Ectodermal cell (in vitro differentiated cells): ENCODE measurements around the gene CTNNA2.

Experiments
- H3K27ac ChIP-seq: 2 replicates; pipeline ENCODE4 v1.7.0; 2013; ENCODE audit warnings: mild to moderate bottlenecking, low read depth, low read length; ENCODE audit not compliant: insufficient read depth, poor library complexity, severe bottlenecking
- H3K27me3 ChIP-seq: 2 replicates; pipeline ENCODE4 v1.7.0; 2013; ENCODE audit warnings: mild to moderate bottlenecking, low read length; ENCODE audit not compliant: insufficient read depth, control insufficient read depth, poor library complexity, severe bottlenecking
- H3K36me3 ChIP-seq: one replicate; pipeline ENCODE4 v1.7.0; 2013; ENCODE audit warnings: low read length; ENCODE audit not compliant: control insufficient read depth, insufficient read depth
- H3K4me1 ChIP-seq: one replicate; pipeline ENCODE4 v1.7.0; 2013; ENCODE audit warnings: low read length; ENCODE audit not compliant: control insufficient read depth, insufficient read depth
- H3K4me3 ChIP-seq: 2 replicates; pipeline ENCODE4 v1.7.0; 2013; ENCODE audit warnings: low read depth, low read length, control low read depth; ENCODE audit not compliant: insufficient read depth
- H3K9me3 ChIP-seq: 2 replicates; pipeline ENCODE4 v1.7.0; 2013; ENCODE audit warnings: mild to moderate bottlenecking, low read length, moderate library complexity; ENCODE audit not compliant: control insufficient read depth
- WGBS, 2 experiments: methylation state at CpG; one replicate each; pipeline ENCODE4 v1.1.7; 2013; ENCODE audit warnings: missing lambda C conversion rate in 2 of 2; 5-methylcytosine and 5-hydroxymethylcytosine counted together

CTNNA2 gene

DNA sequence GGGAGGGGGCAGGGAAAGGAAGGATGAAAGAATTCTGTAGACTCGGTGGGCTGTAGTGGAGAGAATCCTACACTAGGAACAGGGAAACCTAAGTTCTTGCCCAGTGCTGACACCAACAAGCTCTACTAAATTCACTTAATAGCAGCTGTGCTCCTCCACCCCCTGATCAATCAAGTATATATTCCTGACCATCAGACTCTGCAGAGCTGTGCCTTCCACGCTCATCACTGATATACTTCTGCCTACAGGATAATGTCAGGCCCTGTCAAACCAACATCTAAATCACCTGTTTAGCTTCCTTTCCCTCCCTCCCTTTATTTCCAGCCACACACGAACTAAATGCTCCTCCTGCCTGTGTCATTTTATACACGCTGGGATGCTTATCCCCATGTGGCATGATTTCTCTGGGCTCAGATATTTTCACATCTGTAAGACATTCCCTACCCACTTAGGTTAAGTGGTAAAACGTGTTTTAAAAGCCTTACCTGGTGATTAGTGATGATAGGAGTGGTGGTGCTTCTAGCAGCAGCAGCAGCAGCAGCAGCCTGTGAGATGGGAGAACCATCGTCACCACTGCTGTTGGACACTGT lies 489.8 kb downstream of the CTNNA2 start:
- no peak overlapping the region for H3K27ac ChIP-seq
- 86 to 93% methylated on average over 6 of the region's 6 CpGs for WGBS, 2 experiments

DNA sequence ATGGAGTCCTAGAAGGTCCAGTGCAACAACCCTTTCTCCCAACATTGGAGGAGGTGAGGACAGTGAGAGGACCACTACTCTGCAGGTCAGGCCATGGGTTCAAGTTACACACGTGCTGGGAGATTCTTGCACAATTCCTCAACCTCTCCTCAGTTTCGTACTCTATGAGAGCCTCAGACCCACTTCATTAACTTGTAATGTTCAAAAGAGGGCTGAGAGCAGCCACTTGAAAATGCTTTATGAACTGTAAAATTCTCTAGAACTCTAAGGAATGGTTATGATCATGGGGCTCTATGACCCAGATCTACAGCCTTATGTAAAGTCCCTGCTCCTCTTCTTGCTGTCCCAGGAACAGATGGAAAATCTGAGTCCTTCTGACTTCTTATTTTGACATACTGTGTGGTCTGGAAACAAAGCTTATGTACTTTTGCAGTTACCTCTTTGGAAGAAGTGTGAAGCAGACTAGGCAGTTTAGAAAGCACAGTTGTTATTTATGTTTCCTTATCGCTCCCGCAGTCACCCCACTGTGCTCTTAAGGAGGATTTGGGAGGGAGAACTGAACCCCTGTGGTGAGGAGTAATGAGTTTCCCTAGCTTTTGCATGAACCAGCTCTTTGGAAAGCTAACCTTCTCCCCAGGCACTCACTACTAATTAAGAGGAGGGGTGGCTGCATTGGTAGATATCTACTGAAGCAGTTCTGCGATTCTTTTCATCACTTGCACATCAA lies 495.1 kb downstream of the CTNNA2 start:
- Histone ChIP-seq H3K4me3 (no peak overlapping the region), H3K27me3 (no peaks in the 10 kb centered on the region), H3K4me1 (no peaks in the 10 kb centered on the region), H3K9me3 (no peaks in the 10 kb centered on the region), H3K27ac (no peak overlapping the region), H3K36me3 (no peaks in the 10 kb centered on the region)
- WGBS, 2 experiments = 20 to 23% methylated on average over 5 of the region's 5 CpGs

More for the DNA sequence above, 489.8 kb downstream of the CTNNA2 start:
- Histone ChIP-seq H3K4me1 (no peaks in the 10 kb centered on the region), H3K9me3 (no peaks in the 10 kb centered on the region), H3K36me3 (no peaks in the 10 kb centered on the region), H3K4me3 (no peak overlapping the region), H3K27me3 (no peaks in the 10 kb centered on the region)

DNA sequence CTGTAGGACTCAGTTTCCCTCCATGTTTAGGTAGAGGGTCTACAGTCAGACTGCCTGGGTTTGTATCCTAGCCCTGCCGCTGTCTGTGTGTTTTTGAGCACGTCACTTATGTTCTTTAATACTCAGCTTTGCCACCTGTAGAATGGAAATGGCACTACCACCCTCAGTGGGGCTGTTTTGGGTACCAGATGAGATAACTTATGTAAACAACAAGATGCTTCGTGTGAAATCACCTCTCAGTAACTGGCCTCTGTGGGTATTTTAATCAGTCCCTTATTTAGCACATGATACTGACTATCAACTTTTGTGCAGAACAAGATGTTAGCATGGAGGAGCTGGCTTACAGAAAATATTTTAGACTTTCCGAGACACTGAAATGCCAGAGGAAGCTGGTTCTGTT lies 495.7 kb downstream of the CTNNA2 start:
- H3K27me3 ChIP-seq = no peaks in the 10 kb centered on the region
- no peak overlapping the region for H3K4me3 ChIP-seq

DNA sequence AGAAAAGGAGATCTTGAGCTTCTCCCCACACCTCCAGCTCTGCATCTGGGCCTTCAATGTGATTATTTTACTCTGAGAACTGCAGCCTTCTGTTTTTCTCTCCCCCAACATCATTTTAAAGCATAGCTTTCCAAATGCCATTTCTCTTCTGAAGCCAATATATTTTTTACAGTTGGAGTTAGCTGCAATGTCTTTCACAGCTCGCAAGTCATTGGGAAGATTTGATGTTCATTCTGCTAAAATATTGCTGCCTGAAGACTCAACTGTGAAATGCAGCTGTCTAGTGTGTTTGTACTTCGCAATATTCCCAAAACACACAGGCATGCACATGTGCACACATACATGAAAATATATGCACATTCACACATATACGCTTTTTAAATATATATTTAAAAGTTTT lies 496.4 kb downstream of the CTNNA2 start:
- Histone ChIP-seq H3K36me3 (no peaks in the 10 kb centered on the region), H3K27me3 (no peaks in the 10 kb centered on the region), H3K9me3 (no peaks in the 10 kb centered on the region), H3K4me1 (no peaks in the 10 kb centered on the region), H3K27ac (no peak overlapping the region), H3K4me3 (no peak overlapping the region)
- WGBS, 2 experiments = 86 to 93% methylated on average over 2 of the region's 3 CpGs

More for the DNA sequence above, 495.7 kb downstream of the CTNNA2 start:
- Histone ChIP-seq H3K9me3 (no peaks in the 10 kb centered on the region), H3K4me1 (no peaks in the 10 kb centered on the region), H3K36me3 (no peaks in the 10 kb centered on the region), H3K27ac (no peak overlapping the region)
- WGBS, 2 experiments = 55 to 59% methylated on average over 3 to 4 of the region's 4 CpGs

DNA sequence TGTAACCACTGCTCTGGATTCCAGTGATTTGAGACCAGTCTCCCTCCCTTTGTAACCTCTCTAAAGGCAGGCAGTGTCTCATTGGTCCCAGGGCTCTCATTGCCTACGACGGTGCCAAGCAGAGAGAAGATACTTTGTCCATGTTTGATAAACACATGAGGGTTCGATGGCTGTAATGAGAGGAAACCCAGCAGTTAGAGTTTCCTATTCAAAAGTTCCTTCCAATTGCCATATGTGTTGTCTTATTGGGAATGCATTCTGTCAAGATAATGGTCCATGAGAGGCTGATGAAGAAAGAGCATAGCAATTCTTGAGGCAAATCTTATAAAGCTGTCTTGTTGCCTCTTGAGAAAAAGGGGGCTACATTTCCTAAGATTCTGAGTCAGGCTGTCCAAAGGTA lies 499.2 kb downstream of the CTNNA2 start:
- H3K27ac ChIP-seq = no peak overlapping the region

DNA sequence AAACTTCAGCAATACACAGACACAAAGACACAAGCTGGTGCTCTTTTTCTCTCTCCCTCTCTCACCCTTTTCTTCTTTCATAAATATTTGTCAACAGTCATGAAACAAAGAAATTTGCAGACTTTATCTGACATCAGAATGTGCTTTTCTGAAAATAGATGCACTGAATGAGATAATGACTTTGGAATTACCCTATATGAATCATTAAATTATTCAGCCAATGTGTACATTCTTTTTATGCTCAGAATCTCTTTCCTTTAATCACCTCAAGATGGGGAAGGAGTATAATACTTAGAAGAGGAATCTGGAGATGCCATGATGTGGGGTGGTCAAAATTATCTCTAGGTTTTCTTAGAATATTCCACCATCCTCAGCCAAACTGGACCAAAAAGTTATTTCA lies 501.8 kb downstream of the CTNNA2 start:
- Histone ChIP-seq H3K4me3 (no peak overlapping the region), H3K36me3 (no peaks in the 10 kb centered on the region), H3K4me1 (peaks cover 8% of the 10 kb centered on the region), H3K27me3 (no peaks in the 10 kb centered on the region), H3K9me3 (no peaks in the 10 kb centered on the region), H3K27ac (no peak overlapping the region)

More for the DNA sequence above, 499.2 kb downstream of the CTNNA2 start:
- WGBS, 2 experiments = 94 to 95% methylated on average over 3 of the region's 3 CpGs
- Histone ChIP-seq H3K4me1 (peaks cover 4% of the 10 kb centered on the region), H3K9me3 (no peaks in the 10 kb centered on the region), H3K27me3 (no peaks in the 10 kb centered on the region), H3K4me3 (no peak overlapping the region), H3K36me3 (no peaks in the 10 kb centered on the region)

DNA sequence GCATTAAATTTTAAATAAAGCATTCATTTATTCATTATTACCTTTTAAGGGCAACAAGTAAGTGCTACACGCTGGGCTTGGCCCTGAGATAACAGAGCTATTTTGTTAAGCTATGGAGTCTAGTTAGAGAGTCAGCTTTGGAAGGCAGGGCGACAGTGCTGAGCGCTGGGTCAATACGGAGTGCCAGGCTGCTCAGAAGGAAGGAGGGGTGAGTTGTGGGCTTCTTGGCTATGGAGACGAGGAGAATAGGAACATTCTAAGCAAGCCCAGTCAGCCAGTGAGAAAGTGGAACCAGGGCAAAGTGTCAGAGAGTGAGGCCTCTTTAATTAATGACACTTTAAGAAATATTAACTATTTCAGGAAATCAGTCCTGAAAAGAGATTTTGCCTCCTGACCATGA lies 503.3 kb downstream of the CTNNA2 start:
- Histone ChIP-seq H3K27ac (no peak overlapping the region), H3K4me3 (no peak overlapping the region), H3K36me3 (no peaks in the 10 kb centered on the region), H3K4me1 (peaks cover 14% of the 10 kb centered on the region), H3K27me3 (no peaks in the 10 kb centered on the region), H3K9me3 (no peaks in the 10 kb centered on the region)
- WGBS, 2 experiments = 82 to 86% methylated on average over 5 of the region's 5 CpGs

DNA sequence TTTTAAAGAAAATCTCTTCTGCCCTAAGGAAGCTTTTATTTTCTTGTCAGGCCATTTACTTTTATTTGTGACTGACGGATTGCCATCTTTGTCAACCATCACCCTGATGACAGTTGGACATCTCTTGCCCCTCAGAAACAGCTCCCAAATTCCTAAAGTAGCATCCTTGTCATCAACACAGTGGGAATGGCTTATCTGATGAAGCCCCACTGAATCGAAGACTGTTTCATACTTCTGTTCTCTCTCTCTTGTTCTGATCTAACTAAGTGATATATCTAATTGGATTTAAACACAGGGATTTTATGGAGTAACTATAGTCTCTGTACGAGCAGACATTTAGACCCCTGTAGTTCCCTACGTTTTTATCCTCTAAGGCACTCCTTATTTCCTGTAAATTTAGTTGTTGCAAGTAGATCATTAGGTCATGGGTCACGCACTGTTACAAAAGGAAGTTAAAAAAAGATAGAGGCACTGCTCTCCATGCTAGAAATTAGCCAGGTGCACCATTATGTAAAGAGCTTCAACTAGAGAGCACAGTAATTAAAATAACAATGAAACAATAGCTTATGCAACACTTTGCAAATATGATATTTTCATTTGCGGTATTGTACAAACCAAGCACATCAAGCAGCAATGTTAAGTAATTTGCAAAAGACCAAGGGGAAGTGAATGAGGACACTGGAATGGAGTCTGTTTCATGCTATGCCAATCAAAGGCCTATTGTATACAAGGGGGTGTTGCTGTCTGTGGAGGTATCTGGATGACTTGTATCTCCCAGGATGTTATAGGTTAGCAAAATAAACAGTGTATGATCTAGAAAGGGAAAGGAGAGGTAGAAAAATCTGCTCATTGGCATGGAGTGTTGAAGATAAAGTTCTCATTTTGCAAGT lies 507.0 kb downstream of the CTNNA2 start:
- Histone ChIP-seq H3K4me1 (peaks cover 21% of the 10 kb centered on the region), H3K4me3 (no peak overlapping the region), H3K9me3 (no peaks in the 10 kb centered on the region), H3K36me3 (no peaks in the 10 kb centered on the region), H3K27ac (no peak overlapping the region), H3K27me3 (no peaks in the 10 kb centered on the region)
- 75 to 89% methylated on average over 6 of the region's 6 CpGs for WGBS, 2 experiments

DNA sequence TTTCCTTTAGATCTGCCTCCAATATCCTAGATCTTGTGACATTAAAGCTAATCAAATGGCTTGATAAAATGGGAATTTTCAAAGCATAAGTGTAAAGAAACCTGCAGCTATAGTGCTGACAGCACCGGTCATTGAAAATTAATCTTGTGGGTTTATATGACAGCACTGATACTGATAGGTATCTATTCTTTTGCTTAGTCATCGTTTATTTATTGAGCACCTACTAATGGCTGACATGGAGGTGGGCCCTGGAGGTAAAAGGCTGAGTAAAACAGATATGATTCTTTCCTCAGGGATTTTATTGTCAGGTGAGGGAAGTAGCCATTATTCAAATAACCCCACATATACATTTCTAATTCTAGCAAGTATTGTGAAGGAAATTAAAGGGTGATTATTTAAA lies 509.2 kb downstream of the CTNNA2 start:
- Histone ChIP-seq H3K9me3 (no peaks in the 10 kb centered on the region), H3K4me3 (no peak overlapping the region), H3K27me3 (no peaks in the 10 kb centered on the region), H3K27ac (no peak overlapping the region), H3K4me1 (peaks cover 18% of the 10 kb centered on the region), H3K36me3 (no peaks in the 10 kb centered on the region)
- WGBS, 2 experiments = 96 to 100% methylated on average over 2 of the region's 2 CpGs
